Body of pancreas (tissue), 4 donors: ENCODE results near the gene METTL23.

ENCODE experiments used
- CTCF ChIP-seq, 7 experiments: fragments of 450-650 bp in 4 of 7; fragments of 200-600 bp in 3 of 7; sonication (generic) in 3 of 7; IDR thresholded peaks; one replicate each; pipeline ENCODE4 v1.5.1; 2016 to 2019; ENCODE audit warnings: antibody characterized with exemption in 7 of 7
- POLR2A ChIP-seq, 3 donors: fragments of 450-650 bp; IDR thresholded peaks; one replicate each; pipeline ENCODE4 v1.6.1; 2016; ENCODE audit warnings: antibody characterized with exemption in 3 of 3, mild to moderate bottlenecking in 2 of 3

GRCh38 chr17:76685366-76685765 lies 41.3 kb upstream of the METTL23 start:
- TF ChIP-seq CTCF (IDR thresholded peaks at IDR 0.05), result no peak
- TF ChIP-seq POLR2A (IDR thresholded peaks at IDR 0.05), result no peak
